OCI-LY7 (cell line): ENCODE data around the gene ARL13A. TPM values are rescaled to one million over a fixed set of nuclear protein-coding genes. Genes with fewer than 3 reads are reported as not detected.
"Not testable (repeated sequence)": the region's sequence is repeated elsewhere in the genome, so short reads cannot be mapped to it uniquely, and the experiment has no call there.

Experiments used
- BruUV-seq: library from RNA; stranded (reverse); fragments of 400-500 nt; replicated peaks from 2 replicates; lab custom pipeline; 2021; lab: Mats Ljungman, UMichigan
- CTCF ChIA-PET: fragments of 300-600 bp; sonication (Branson Sonifier 250); formaldehyde crosslinking; loops from one replicate; lab custom pipeline; 2022; ENCODE audit warnings: antibody characterized with exemption; ENCODE audit not compliant: unreplicated experiment; lab: Charles Lee
- POLR2A ChIA-PET: fragments of 300-600 bp; sonication (Branson Sonifier 250); formaldehyde crosslinking; loops from one replicate; lab custom pipeline; 2022; ENCODE audit warnings: antibody characterized with exemption; lab: Charles Lee
- DNase-seq: peaks from one replicate; pipeline ENCODE4 v3.0.0-alpha.2; 2015; ENCODE audit warnings: low spot score
- H2AFZ ChIP-seq: fragments of 200-600 bp; sonication (generic), shearing (Covaris generic); 2 replicates; pipeline ENCODE4 v1.6.1; 2014; ENCODE audit warnings: mild to moderate bottlenecking, antibody characterized with exemption, low read length, moderate library complexity
- H3K27ac ChIP-seq: fragments of 200-600 bp; sonication (generic); 2 replicates; pipeline ENCODE4 v1.5.1; 2014; ENCODE audit warnings: mixed run types, low read depth, mild to moderate bottlenecking, moderate library complexity, low read length, inconsistent platforms; ENCODE audit not compliant: poor library complexity, severe bottlenecking
- H3K36me3 ChIP-seq: fragments of 200-600 bp; sonication (generic); 2 replicates; pipeline ENCODE4 v1.6.1; 2014; ENCODE audit warnings: mild to moderate bottlenecking, antibody characterized with exemption, low read length, moderate library complexity, mixed read lengths; ENCODE audit not compliant: insufficient read depth
- H3K4me1 ChIP-seq: fragments of 200-600 bp; sonication (generic); 2 replicates; pipeline ENCODE4 v1.5.1; 2014; ENCODE audit warnings: mild to moderate bottlenecking, low read length; ENCODE audit not compliant: insufficient read depth, poor library complexity, severe bottlenecking
- H3K4me2 ChIP-seq: fragments of 200-600 bp; sonication (generic); 2 replicates; pipeline ENCODE4 v1.6.1; 2014; ENCODE audit warnings: mild to moderate bottlenecking, low read length
- H3K4me3 ChIP-seq: fragments of 200-600 bp; sonication (generic); 2 replicates; pipeline ENCODE4 v1.5.1; 2014; ENCODE audit warnings: mild to moderate bottlenecking, low read depth, low read length; ENCODE audit not compliant: poor library complexity, severe bottlenecking
- H3K79me2 ChIP-seq: fragments of 200-600 bp; sonication (generic); 2 replicates; pipeline ENCODE4 v1.6.1; 2016; ENCODE audit warnings: low read depth, mild to moderate bottlenecking, low read length, moderate library complexity, mixed read lengths; ENCODE audit not compliant: insufficient read depth
- H3K9me2 ChIP-seq: fragments of 200-600 bp; sonication (generic); 2 replicates; pipeline ENCODE4 v1.6.1; 2016; ENCODE audit warnings: mild to moderate bottlenecking, low read length, mixed read lengths; ENCODE audit not compliant: insufficient read depth
- H3K9me3 ChIP-seq: fragments of 200-600 bp; sonication (generic); 2 replicates; pipeline ENCODE4 v1.6.1; 2014; ENCODE audit warnings: mild to moderate bottlenecking, mixed run types, low read length, mixed read lengths
- H4K20me1 ChIP-seq: fragments of 200-600 bp; sonication (generic); 2 replicates; pipeline ENCODE4 v1.6.1; 2014; ENCODE audit warnings: mild to moderate bottlenecking, antibody characterized with exemption, low read length, moderate library complexity, mixed read lengths; ENCODE audit not compliant: insufficient read depth
- EZH2phosphoT487 ChIP-seq: fragments of 200-600 bp; sonication (generic); IDR thresholded peaks from 2 replicates; pipeline ENCODE4 v1.6.1; 2018; ENCODE audit warnings: low read depth, borderline replicate concordance, mild to moderate bottlenecking, mixed run types, antibody characterized with exemption, low read length, moderate library complexity, mixed read lengths
- intact Hi-C: fragments of 100-400 bp; cut with micrococcal nuclease; formaldehyde crosslinking; loops from one replicate; pipeline ENCODE4 v1.10.0; 2022; ENCODE audit not compliant: unreplicated experiment
- total RNA-seq, 2 experiments: library from RNA; depleted of rRNA in 1 of 2; stranded (reverse); fragments of >200 nt in 1 of 2; shearing (Covaris generic) in 1 of 2; gene quantifications; 2 replicates each; pipeline ENCODE4 v1.2.3, GENCODE V29; 2014 to 2022
- TF ChIP-seq, protein P1 (sequence below): fragments of 200-600 bp; sonication (generic); conservative IDR thresholded peaks from 2 replicates; pipeline ENCODE4 v1.5.1; 2014; ENCODE audit warnings: mild to moderate bottlenecking, antibody characterized with exemption, low read length, moderate library complexity, mixed read lengths

Gene ARL13A
- total RNA-seq, 2 experiments from 2014 or later = not detected

DNA sequence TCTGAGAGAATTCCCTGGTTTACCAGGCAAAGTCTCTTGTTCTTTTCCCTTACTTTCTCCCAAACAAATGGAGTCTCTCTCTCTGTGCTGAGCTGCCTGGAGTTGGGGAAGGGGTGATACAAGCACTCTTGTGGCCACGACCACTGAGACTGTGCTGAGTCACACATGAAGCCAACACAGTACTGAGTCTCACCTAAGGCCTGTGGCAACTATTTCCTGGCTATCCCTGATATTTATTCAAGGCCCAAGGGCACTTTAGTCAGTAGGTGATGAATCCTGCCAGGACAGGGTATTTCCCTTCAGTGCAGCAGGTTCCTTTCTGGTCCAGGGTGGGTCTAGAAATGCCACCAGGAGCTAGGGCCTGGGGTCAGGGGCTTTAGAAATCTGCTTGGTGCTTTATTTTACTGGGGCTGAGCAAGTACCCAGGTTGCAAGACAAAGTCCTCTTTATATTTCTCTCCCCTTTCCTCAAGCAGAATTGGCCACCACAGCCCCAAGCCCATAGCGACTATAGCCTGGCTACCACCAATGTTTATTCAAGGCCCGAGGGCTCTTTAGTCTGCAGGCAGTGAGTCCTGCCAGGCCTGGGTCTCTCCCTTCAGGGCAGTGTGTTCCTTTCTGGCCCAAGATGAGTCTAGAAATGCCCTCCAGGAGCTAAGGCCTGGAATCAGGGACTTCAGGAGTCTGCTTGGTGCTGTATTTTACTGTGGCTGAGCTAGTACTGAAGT is 10.5 kb downstream of the ARL13A start:
- no TSS peak for BruUV-seq
- Histone ChIP-seq H4K20me1 (no peaks in the 10 kb centered on the region), H3K9me3 (no peaks in the 10 kb centered on the region), H3K4me1 (no peaks in the 10 kb centered on the region), H3K36me3 (no peaks in the 10 kb centered on the region), H3K4me3 (no peak overlapping the region), H3K9me2 (no peaks in the 10 kb centered on the region), H3K4me2 (no peak overlapping the region), H2AFZ (no peak overlapping the region), H3K79me2 (no peaks in the 10 kb centered on the region), H3K27ac (no peak overlapping the region)
- ChIA-PET CTCF (no interaction called here), POLR2A (no interaction called here)
- DNase-seq = no peak
- TF ChIP-seq, protein P1, sequence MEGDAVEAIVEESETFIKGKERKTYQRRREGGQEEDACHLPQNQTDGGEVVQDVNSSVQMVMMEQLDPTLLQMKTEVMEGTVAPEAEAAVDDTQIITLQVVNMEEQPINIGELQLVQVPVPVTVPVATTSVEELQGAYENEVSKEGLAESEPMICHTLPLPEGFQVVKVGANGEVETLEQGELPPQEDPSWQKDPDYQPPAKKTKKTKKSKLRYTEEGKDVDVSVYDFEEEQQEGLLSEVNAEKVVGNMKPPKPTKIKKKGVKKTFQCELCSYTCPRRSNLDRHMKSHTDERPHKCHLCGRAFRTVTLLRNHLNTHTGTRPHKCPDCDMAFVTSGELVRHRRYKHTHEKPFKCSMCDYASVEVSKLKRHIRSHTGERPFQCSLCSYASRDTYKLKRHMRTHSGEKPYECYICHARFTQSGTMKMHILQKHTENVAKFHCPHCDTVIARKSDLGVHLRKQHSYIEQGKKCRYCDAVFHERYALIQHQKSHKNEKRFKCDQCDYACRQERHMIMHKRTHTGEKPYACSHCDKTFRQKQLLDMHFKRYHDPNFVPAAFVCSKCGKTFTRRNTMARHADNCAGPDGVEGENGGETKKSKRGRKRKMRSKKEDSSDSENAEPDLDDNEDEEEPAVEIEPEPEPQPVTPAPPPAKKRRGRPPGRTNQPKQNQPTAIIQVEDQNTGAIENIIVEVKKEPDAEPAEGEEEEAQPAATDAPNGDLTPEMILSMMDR = no peak
- intact Hi-C loops = no loop called here

DNA sequence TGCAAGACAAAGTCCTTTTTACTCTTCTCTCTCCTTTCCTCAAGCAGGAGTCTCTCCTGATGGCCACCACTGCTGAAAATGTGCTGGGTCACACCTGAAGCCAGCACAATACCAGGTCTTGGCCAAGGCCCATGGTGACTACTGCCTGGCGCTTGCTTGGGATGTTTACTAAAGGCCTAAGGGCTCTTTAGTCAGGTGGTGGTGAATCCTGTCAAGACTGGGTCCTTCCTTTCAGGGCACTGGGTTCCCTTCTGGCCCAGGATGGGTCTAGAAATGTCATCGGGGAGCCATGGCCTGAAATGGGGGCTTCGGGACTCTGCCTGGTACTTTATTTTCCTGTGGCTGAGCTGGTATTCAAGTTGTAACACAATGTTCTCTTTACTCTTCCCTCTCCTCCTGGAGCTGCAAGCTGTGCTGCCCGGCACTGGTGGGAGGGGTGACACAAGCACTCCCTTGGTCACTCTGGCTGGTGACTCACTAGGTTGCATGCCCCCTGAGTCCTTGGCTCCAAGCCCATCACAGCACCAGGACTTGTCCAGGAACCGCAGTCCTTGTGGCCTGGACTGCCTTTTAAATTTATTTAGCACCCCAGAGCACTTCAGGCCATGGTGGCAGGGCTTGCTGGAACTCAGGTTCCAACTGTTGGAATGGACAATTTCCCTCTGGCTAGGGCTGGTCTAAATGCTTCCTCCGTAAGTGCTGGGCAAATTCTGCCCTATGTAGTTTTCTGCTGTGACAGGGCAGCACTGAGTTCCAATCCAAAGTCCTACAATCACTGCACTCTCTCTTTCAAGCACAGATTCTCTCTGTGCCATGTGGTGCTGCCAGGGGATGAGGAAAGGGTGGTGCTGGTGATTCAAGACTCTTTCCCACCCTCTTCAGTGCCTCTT is 11.3 kb downstream of the ARL13A start:
- Histone ChIP-seq H3K79me2 (no peaks in the 10 kb centered on the region), H2AFZ (no peak overlapping the region), H3K4me1 (no peaks in the 10 kb centered on the region), H3K9me3 (no peaks in the 10 kb centered on the region), H3K4me2 (no peak overlapping the region), H3K4me3 (no peak overlapping the region), H3K27ac (no peak overlapping the region), H4K20me1 (no peaks in the 10 kb centered on the region), H3K9me2 (no peaks in the 10 kb centered on the region), H3K36me3 (no peaks in the 10 kb centered on the region)
- no peak for DNase-seq
- ChIA-PET CTCF (no interaction called here), POLR2A (no interaction called here)
- intact Hi-C loops = no loop called here
- no peak for TF ChIP-seq EZH2phosphoT487
- TF ChIP-seq, protein P1 = no peak
- BruUV-seq = no TSS peak

DNA sequence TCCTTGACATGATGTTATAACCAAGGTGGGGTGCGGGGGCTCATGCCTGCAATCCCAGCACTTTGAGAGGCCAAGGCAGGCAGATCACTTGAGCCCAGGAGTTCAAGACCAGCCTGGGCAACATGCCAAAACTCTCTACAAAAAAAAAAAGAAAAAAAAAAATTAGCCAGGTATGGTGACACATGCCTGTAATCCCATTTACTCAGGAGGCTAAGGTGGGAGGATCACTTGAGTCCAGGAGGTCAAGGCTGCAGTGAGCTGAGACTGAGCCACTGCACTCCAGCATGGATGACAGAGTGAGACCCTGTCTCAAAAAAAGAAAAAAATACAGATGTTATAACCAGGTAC is 12.0 kb downstream of the ARL13A start:
- POLR2A ChIA-PET = not testable (repeated sequence)

More for the DNA sequence above, 12.0 kb downstream of the ARL13A start:
- H3K4me1 ChIP-seq, CTCF ChIA-PET, intact Hi-C loops, H3K4me3 ChIP-seq, BruUV-seq, H3K9me2 ChIP-seq, DNase-seq, H3K9me3 ChIP-seq, H3K4me2 ChIP-seq, H2AFZ ChIP-seq, H4K20me1 ChIP-seq, H3K36me3 ChIP-seq, H3K79me2 ChIP-seq, H3K27ac ChIP-seq: not testable (repeated sequence)
